GM12878 (cell line): ENCODE results near the gene NF1. TPM values are rescaled to one million over a fixed set of nuclear protein-coding genes. Genes with fewer than 3 reads are reported as not detected.

Experiments used
- BMI1 ChIP-seq: fragments of 450-650 bp; IDR thresholded peaks from 2 replicates; pipeline ENCODE4 v1.6.1; 2016; ENCODE audit warnings: mild to moderate bottlenecking, moderate library complexity, borderline replicate concordance
- ELK1 ChIP-seq: IDR thresholded peaks from 2 replicates; pipeline ENCODE4 v1.6.1; 2012; ENCODE audit warnings: low read depth, low read length, improper control_type of control experiment
- ESRRA ChIP-seq: IDR thresholded peaks from 2 replicates; pipeline ENCODE4 v1.6.1; 2012; ENCODE audit warnings: mild to moderate bottlenecking, low read length, improper control_type of control experiment
- FOXM1 ChIP-seq: IDR thresholded peaks from 2 replicates; pipeline ENCODE4 v1.6.1; 2012; ENCODE audit warnings: low read depth, mild to moderate bottlenecking, inconsistent platforms, low read length, moderate library complexity
- PML ChIP-seq: IDR thresholded peaks from 2 replicates; pipeline ENCODE4 v1.6.1; 2012; ENCODE audit warnings: low read length, inconsistent platforms
- POLR2A ChIP-seq: IDR thresholded peaks from 2 replicates; pipeline ENCODE4 v1.6.1; 2011; ENCODE audit warnings: low read depth, mild to moderate bottlenecking, low read length
- SMC3 ChIP-seq: IDR thresholded peaks from 2 replicates; pipeline ENCODE4 v1.6.1; 2011; ENCODE audit warnings: low read length, improper control_type of control experiment, borderline replicate concordance
- ZNF687 ChIP-seq: fragments of 450-650 bp; IDR thresholded peaks from 2 replicates; pipeline ENCODE4 v1.6.1; 2017; ENCODE audit warnings: mild to moderate bottlenecking, moderate library complexity
- polyA plus RNA-seq, 11 experiments: library from polyadenylated mRNA; depleted of rRNA in 4 of 11; unstranded in 6 of 11; stranded (reverse) in 5 of 11; fragments of >200 nt; fragmentation: Nextera tagmentation in 4 of 11; fragmentation: Illumina TruSeq in 1 of 11; extraction: Ambion mirVana in 4 of 11; extraction: Trizol in 1 of 11; gene quantifications; 1 replicate in 1 of 11; 2 replicates in 10 of 11; pipeline versions ENCODE4 v1.2.1 to v1.2.3, GENCODE V29; 2011 to 2016; ENCODE audit warnings: inconsistent platforms in 2 of 11, missing spikeins in 2 of 11, low read depth in 1 of 11
- total RNA-seq, 4 experiments: library from RNA; depleted of rRNA in 3 of 4; stranded (reverse); fragments of >200 nt in 3 of 4; fragmentation: Illumina TruSeq in 1 of 4; extraction: Trizol in 1 of 4; gene quantifications; 2 replicates each; pipeline versions ENCODE4 v1.2.1 to v1.2.3, GENCODE V29; 2013 to 2021
- TF ChIP-seq, protein P1 (sequence below): IDR thresholded peaks from 2 replicates; pipeline ENCODE4 v1.6.1; 2012; ENCODE audit warnings: low read depth, low read length, improper control_type of control experiment

NF1 gene
- total and polyA plus RNA-seq, 10 of the 15 experiments (the other 5 are each of a cell fraction or from before 2014, with no cell fraction given) = 2.5 to 31.8 (median 16.6) TPM

DNA sequence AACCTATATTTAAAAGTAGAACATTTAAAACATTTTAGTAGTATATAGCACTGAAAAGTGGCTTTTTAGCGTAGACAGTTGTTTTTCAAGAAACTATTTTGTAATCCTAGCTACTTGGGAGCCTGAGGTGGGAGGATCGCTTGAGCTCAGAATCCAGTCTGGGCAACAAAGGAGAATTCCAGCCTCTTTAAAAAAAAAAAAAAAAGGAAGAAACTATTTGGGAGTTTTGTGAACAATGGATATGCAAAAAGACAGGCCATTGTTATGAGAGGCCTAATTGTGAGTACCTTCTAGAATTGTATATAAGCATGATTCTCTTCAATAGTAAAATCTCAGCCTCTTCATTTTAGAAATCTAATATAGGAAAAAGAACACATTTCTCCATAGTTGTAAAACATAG, 184.6 kb downstream of the NF1 start (continued):
- TF ChIP-seq BMI1 (no peak), ZNF687 (no peak), PML (no peak), SMC3 (no peak), FOXM1 (no peak), ESRRA (no peak), POLR2A (no peak), ELK1 (no peak)
- TF ChIP-seq, protein P1, sequence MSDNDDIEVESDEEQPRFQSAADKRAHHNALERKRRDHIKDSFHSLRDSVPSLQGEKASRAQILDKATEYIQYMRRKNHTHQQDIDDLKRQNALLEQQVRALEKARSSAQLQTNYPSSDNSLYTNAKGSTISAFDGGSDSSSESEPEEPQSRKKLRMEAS = no peak
